ENCODE data around the gene ABL1. TPM values are rescaled to one million over a fixed set of nuclear protein-coding genes. Genes with fewer than 3 reads are reported as not detected.

Gene ABL1
- total RNA-seq, 1 donor from 2014 or later = 35.1 TPM

GRCh38 chr9:130824643-130825350 is 10.3 kb upstream of the ABL1 start:
- intact Hi-C loops (cut with micrococcal nuclease) = no loop called here

DNA sequence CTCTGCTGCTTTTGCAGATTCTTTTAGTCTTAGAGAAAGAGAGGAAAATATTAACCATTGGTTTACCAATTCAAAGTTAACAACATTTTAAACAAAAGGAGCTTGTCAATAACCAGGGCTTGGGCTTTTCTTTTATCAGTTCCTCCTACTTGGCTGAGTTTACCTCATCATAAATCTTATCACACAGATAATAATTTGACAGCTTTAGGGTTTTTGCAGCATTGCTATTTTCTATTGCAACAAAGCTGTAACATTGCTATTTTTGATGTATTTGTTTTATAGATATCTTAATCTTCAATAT is 9.8 kb upstream of the ABL1 start:
- intact Hi-C loops (cut with micrococcal nuclease) = no loop called here

GRCh38 chr9:130825809-130826208 is 9.2 kb upstream of the ABL1 start:
- intact Hi-C loops (cut with micrococcal nuclease) = no loop called here

GRCh38 chr9:130829762-130830161 is 5.3 kb upstream of the ABL1 start:
- intact Hi-C loops (cut with micrococcal nuclease) = no loop called here

GRCh38 chr9:130830231-130830760 is 4.8 kb upstream of the ABL1 start:
- intact Hi-C loops (cut with micrococcal nuclease) = no loop called here

DNA sequence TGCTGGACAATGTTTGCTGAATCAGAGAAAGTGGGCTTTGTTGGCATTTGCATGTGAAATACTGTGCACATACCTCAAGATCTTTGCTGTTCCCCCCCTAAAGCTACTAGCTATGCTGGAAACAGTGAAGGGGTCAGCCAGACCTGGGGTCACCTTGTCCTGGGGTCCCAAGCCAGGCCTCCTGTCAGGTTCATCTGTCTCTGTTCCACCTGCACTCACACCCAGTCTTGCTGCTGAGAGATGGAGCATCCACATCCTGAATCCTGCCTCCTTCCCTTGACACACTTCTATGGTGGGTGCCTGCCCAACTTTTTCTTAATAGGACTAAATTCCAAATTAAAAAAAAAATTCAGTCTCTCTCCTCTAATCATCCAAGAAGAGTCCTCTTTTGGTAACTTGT is 4.0 kb upstream of the ABL1 start:
- intact Hi-C loops (cut with micrococcal nuclease) = no loop called here

- intact Hi-C loops (cut with micrococcal nuclease) = no loop called here
These were observed 1.7 kb upstream of the ABL1 start for GRCh38 chr9:130833031-130833990.

GRCh38 chr9:130835441-130836298 is 616 bp downstream of the ABL1 start:
- intact Hi-C loops (cut with micrococcal nuclease) = no loop called here

DNA sequence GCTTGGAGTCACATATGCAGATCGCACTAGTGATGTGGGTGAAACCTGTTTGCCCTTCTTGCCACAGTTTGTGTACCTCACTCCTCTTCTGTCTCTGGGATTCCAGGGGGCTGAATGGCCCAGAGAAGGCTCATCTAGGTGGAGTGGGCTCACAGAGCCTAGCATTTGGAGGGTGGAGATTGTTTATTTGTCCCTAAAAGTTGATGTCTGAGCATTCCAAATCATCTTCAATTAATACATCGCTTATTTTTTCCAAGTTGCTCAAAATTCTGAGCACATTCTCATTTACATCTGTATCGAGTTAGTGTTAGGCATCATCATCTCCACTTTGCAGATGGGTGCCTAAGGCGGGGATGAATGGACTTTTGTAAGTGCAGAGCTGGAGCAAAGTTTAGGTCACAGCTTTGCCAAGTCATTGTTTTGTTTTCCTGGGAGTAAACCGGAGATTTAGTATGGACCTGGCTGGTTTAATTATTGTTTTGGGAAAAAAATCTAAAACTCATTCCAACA is 2.0 kb downstream of the ABL1 start:
- intact Hi-C loops (cut with micrococcal nuclease) = no loop called here

- intact Hi-C loops (cut with micrococcal nuclease) = no loop called here
These were observed 2.6 kb downstream of the ABL1 start for GRCh38 chr9:130837643-130838042.

GRCh38 chr9:130839132-130840111 is 4.4 kb downstream of the ABL1 start:
- intact Hi-C loops (cut with micrococcal nuclease) = no loop called here

DNA sequence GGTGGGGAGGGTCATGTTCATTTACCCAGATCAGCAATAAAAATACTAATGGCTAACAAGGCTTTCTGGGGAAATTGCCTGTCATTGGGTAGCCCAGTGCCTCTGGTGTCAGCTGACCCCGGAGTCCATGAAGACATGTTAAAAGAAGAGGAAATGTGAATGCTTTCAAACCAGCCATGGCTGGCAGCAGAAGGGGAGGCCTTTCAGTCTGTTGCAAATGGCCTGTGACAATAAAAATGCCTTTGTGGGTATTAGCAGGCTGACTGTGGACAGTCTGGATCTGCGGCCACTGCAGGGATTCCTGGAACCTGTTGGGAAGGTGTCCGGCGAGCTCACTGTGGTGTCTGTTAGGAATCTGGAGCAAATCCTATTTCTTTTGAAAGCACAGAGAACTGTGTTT is 7.5 kb downstream of the ABL1 start:
- intact Hi-C loops (cut with micrococcal nuclease) = no loop called here

DNA sequence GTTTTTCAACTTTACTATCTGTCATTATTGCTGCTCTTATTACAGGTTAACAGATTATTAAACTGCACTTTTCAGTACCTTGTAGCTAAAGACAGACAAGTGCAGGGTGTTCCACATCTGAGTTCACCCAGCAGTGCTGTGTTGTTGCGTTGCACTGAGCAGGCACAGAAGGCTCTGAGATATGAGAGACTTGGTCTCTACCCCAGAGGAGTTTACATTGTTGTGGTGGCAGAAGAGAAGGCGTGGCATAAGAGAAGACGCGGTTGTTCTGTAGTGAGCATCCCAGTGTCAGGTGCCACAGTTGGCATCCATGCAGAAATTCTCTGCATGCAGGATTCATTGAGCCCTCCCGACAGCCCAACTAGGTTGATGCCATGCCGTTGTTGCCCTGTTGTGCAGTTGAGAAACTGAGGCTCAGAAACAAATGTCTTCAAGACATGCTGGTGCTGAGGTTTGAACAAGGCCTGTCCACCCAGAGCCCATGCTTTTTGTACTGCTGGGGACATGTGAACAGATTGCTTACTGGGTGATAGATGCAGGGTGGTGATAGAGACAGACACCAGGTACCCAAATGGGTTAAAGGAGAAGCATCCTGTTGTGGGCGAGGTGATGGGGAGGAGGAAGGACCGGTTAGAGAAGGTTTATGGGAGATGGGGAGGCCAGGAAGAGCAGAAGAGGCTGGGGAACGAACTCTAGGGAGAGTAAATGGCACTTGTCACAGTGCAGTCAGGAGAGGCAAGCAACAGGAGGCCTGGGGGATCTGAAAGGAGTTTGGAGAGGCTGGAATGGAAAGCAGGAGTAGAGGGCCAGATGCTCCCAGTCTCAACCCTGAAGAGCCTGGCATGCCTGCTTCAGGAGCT is 8.2 kb downstream of the ABL1 start:
- intact Hi-C loops (cut with micrococcal nuclease) = no loop called here

DNA sequence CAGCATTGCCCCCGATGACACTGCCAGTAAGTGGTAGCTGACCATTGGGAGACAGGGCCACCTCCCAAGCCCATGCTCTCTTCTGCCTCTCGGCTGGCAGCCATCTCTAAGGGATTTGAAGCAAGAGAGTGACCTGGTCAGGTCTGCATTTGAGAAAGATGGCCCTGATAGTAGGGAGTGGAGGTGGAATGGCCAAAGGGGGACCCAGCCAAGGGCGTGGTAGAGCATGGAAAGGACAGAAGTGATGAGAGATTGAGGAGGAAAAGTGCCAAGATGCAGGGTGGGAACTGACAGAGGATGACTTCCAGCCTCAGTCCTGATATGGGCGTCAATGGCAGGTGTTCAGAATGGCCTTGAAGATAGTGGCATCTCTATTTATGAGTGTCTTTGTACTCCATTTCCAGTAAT is 9.0 kb downstream of the ABL1 start:
- intact Hi-C loops (cut with micrococcal nuclease) = no loop called here

GRCh38 chr9:130845254-130845653 is 10.2 kb downstream of the ABL1 start:
- intact Hi-C loops (cut with micrococcal nuclease) = no loop called here

GRCh38 chr9:130845901-130846481 is 10.9 kb downstream of the ABL1 start:
- intact Hi-C loops (cut with micrococcal nuclease) = no loop called here

DNA sequence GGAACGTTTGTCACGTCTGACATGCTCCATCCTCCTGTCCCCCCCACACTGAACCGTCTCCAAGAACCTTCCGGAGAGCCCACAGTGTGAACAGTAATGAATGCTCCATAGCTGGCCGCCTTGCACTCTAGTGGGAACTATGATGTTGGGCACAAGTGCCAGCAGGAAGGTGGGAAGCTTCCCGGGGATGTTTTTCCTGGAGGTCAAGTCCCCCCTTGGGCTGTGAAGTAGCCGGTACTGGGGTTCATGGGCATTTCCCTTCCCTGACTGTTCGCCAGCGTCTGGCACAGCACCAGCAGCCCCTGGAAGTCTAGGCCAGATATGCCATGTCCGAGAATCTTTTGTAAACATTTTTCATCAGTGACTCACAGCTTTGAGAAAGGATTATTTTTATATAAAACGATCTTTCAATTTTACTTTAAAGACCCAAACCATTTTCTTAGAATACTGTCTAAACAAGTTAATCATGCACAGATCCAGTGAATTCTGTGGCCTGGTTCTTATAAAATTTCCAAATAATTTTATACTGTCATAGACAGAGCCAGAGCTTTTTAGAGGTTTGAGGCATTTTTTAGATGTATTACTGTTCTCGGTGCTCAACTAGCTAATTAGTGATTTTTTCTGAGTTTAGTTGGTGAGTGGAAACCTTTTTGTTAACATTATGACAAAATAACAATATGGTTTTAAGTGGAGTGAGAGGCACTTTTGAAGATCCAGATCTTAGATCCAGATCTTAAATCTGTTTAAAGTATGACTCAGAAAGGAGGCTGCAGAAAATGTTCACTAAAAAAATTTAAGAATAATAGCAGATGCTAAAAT is 11.6 kb downstream of the ABL1 start:
- intact Hi-C loops (cut with micrococcal nuclease) = no loop called here
